ENCODE data around the gene MPRIP.

MPRIP gene

GRCh38 chr17:17019430-17019762 lies 22.9 kb upstream of the MPRIP start:
- no peak for DNase-seq (ENCODE audit: low read depth, low spot score)
- in situ Hi-C loops (cut with HindIII; ENCODE audit: low sequenced_read_pairs): no loop called here
- no peak overlapping the region for H3K4me3 ChIP-seq (ENCODE audit: low read depth, low read length)
- no peak for TF ChIP-seq CTCF (IDR thresholded peaks at IDR 0.05; ENCODE audit: low read depth, low read length)

GRCh38 chr17:17019891-17020456 lies 22.3 kb upstream of the MPRIP start:
- DNase-seq (ENCODE audit: low read depth, low spot score): no peak
- no peak for TF ChIP-seq CTCF (IDR thresholded peaks at IDR 0.05; ENCODE audit: low read depth, low read length)
- in situ Hi-C loops (cut with HindIII; ENCODE audit: low sequenced_read_pairs): no loop called here
- H3K4me3 ChIP-seq (ENCODE audit: low read depth, low read length): no peak overlapping the region

- DNase-seq (ENCODE audit: low read depth, low spot score): no peak
- in situ Hi-C loops (cut with HindIII; ENCODE audit: low sequenced_read_pairs): no loop called here
- H3K4me3 ChIP-seq (ENCODE audit: low read depth, low read length): no peak overlapping the region
- no peak for TF ChIP-seq CTCF (IDR thresholded peaks at IDR 0.05; ENCODE audit: low read depth, low read length)
These were observed 21.4 kb upstream of the MPRIP start for GRCh38 chr17:17020821-17021193.

- in situ Hi-C loops (cut with HindIII; ENCODE audit: low sequenced_read_pairs): no loop called here
- no peak for DNase-seq (ENCODE audit: low read depth, low spot score)
- no peak overlapping the region for H3K4me3 ChIP-seq (ENCODE audit: low read depth, low read length)
- no peak for TF ChIP-seq CTCF (IDR thresholded peaks at IDR 0.05; ENCODE audit: low read depth, low read length)
These were observed 20.9 kb upstream of the MPRIP start for GRCh38 chr17:17021194-17021863.

- no peak for DNase-seq (ENCODE audit: low read depth, low spot score)
- in situ Hi-C loops (cut with HindIII; ENCODE audit: low sequenced_read_pairs): no loop called here
- TF ChIP-seq CTCF (IDR thresholded peaks at IDR 0.05; ENCODE audit: low read depth, low read length): no peak
- no peak overlapping the region for H3K4me3 ChIP-seq (ENCODE audit: low read depth, low read length)
These were observed 20.2 kb upstream of the MPRIP start for GRCh38 chr17:17022011-17022410.

GRCh38 chr17:17022456-17022855 lies 19.8 kb upstream of the MPRIP start:
- in situ Hi-C loops (cut with HindIII; ENCODE audit: low sequenced_read_pairs): no loop called here

More at GRCh38 chr17:17022456-17022855, 19.8 kb upstream of the MPRIP start:
- no peak overlapping the region for H3K4me3 ChIP-seq (ENCODE audit: low read depth, low read length)
- no peak for DNase-seq (ENCODE audit: low read depth, low spot score)
- TF ChIP-seq CTCF (IDR thresholded peaks at IDR 0.05; ENCODE audit: low read depth, low read length): no peak

Measured in astrocyte of the spinal cord (primary cell).